GM18861 (cell line): ENCODE results near the gene HSBP1L1.

Experiments
- ATAC-seq: cut with Tn5 transposase; IDR thresholded peaks from one replicate; pipeline ENCODE4 v1.9.1; 2021; ENCODE audit not compliant: unreplicated experiment

HSBP1L1 gene

GRCh38 chr18:79928563-79928960, 35.9 kb upstream of the HSBP1L1 start:
- no peak for ATAC-seq

- ATAC-seq, result no peak
These were observed 34.3 kb upstream of the HSBP1L1 start for GRCh38 chr18:79930020-79930642.

GRCh38 chr18:79931475-79931874, 33.0 kb upstream of the HSBP1L1 start:
- ATAC-seq, result no peak

- ATAC-seq, result no peak
These were observed 31.5 kb upstream of the HSBP1L1 start for GRCh38 chr18:79932907-79933306.

- no peak for ATAC-seq
These were observed 30.7 kb upstream of the HSBP1L1 start for GRCh38 chr18:79933765-79934164.

GRCh38 chr18:79934311-79935097, 29.9 kb upstream of the HSBP1L1 start:
- ATAC-seq, result no peak

GRCh38 chr18:79935098-79935480, 29.4 kb upstream of the HSBP1L1 start:
- ATAC-seq, result no peak

- ATAC-seq, result no peak
These were observed 28.9 kb upstream of the HSBP1L1 start for GRCh38 chr18:79935499-79935898.

GRCh38 chr18:79935925-79936324, 28.5 kb upstream of the HSBP1L1 start:
- ATAC-seq, result no peak

- no peak for ATAC-seq
These were observed 27.8 kb upstream of the HSBP1L1 start for GRCh38 chr18:79936641-79937040.

- ATAC-seq, result no peak
These were observed 27.2 kb upstream of the HSBP1L1 start for GRCh38 chr18:79937103-79937860.

GRCh38 chr18:79938196-79938595, 26.2 kb upstream of the HSBP1L1 start:
- ATAC-seq, result no peak

GRCh38 chr18:79939096-79939495, 25.3 kb upstream of the HSBP1L1 start:
- ATAC-seq, result no peak

GRCh38 chr18:79940126-79940813, 24.2 kb upstream of the HSBP1L1 start:
- no peak for ATAC-seq

- no peak for ATAC-seq
These were observed 23.5 kb upstream of the HSBP1L1 start for GRCh38 chr18:79940814-79941472.

- ATAC-seq, result no peak
These were observed 22.8 kb upstream of the HSBP1L1 start for GRCh38 chr18:79941473-79942119.

GRCh38 chr18:79942211-79942610, 22.2 kb upstream of the HSBP1L1 start:
- ATAC-seq, result no peak

GRCh38 chr18:79942786-79943607, 21.4 kb upstream of the HSBP1L1 start:
- ATAC-seq, result no peak

- no peak for ATAC-seq
These were observed 20.8 kb upstream of the HSBP1L1 start for GRCh38 chr18:79943608-79944125.
